Activated CD4-positive, alpha-beta T cell treated with anti-CD3 and anti-CD28 coated beads, Interleukin-2, amount 50 U/mL, for 4 hours (primary cell): ENCODE measurements around the gene EBP.
"Not testable (repeated sequence)": the region's sequence is repeated elsewhere in the genome, so short reads cannot be mapped to it uniquely, and the experiment has no call there.

Source experiments
- DNase-seq, 2 experiments: peaks; one replicate each; pipeline ENCODE4 v3.0.0-alpha.2; 2020

The EBP gene

DNA sequence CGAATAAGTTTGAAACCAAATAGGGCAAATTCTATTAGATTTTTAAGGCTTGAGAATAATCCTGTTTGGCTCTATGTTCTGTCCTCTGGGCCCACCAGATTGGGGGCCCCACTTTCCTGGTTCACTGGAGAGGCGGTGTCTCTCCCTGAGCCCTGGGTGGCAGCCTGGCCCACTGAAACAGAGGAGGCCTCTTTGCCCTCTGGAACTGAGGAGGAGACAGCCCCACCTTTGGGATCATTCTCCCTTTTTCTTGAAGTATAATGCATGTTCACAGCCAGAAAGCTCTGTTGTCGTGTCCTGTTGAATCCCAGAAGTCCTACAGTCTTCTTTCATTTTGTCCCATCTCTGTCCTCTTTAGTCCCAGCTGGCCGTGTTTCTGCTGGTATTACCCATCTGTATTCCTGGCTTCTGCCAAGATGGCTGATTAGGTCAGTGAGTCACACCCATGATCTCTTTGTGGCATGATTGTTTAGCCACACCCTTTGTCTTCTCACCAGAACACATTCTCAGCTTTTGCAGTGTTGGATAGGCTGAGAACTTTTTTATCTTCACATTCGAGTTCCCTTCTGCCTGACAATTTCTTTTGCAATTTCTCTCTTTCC, 9.9 kb downstream of the EBP start:
- DNase-seq = no peak

DNA sequence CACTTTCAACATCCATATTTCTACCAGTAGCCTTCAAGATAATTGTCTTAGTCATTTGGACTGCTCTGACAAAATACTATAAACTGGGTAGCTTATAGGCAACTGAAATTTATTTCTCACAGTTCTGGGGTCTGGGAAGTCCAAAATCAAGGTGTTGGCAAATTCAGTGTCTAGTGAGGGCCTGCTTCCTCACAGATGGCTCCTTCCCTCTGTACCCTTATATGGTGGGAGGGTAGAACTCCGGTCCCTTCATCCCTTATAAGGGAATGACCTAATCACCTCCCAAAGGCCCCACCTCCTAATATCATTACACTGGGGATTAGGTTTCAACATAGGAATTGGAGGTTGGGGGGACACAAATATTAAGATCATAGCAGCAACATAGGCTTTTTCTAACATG, 10.6 kb downstream of the EBP start:
- no peak for DNase-seq

DNA sequence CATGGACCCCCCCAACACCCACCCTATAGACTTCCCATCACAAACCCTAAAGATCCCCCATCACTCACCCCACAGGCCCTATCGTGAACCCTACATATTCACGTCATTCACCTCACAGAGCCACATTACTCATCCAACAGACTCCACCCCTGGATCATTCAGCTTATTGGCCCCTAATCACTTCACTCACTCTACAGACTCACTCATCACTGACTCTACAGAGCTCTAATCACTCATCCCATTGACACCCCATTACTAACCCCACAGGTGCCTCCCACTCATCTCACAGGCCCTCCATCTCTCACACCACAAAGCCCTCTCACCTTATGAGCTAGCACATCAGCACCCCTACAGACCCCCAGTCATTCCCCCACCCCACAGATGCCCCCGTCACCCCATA, 11.6 kb downstream of the EBP start:
- DNase-seq = no peak

DNA sequence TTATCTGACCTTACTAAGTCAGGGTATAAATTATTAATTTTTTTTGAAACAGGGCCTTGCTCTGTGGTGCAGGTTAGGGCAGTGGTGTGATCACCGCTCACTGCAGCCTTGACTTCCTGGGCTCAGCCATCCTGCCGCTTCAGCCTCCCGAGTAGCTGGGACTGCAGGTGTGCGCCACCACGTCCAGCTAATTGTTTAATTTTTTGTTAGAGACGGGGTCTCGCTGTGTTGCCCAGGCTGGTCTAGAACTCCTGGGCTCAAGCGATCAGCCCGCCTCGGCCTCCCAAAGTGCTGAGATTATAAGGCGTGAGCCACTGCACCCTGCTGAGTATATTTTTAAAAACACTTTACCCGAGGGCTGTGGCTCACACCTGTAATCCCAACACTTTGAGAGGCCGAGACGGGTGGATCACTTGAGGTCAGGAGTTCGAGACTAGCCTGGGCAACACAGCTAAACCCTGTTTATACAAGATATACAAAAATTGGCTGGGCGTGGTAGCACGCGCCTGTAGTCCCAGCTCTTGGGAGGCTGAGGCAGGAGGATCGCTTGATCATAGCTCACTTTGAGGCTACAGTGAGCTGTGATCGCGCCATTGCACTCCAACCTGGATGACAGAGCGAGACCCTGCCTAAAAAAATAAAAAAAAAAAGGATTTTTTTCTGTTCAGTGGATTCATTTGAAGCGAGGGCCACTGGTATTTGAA, 17.2 kb downstream of the EBP start:
- no peak for DNase-seq

DNA sequence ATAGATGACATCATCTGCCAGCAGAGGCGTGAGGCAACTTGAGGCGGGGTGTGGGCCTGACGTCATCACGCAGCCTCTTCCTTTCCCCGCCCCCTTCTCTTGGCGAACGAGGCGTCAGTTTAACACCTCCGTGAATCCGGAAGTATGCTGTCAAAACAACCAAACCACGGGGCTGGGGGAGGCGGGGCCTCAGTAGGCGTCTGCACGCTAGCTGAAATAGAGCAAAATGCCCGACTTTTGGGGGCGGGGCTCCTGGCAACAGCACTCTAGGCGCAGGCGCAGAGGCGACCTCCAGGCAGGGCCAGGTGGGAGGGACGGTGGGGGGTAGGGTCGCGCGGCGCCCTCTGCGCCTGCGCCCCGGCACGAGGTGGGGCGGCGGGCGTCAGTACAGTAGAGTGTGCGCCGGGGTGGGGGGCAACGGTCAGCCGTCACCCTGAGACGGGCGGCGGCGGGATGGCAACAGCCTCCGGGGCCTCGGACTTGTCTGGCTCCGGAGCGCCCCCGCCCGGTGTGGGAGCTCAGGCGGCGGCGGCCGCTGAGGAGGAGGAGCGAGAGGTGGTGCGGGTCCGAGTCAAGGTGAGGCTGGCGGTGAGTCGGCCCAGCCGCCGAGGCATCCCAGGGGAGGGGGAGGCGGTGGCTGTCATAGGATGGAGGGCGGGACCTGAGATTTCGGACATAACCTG, 17.9 kb downstream of the EBP start, which contains the start of gene TBC1D25:
TBC1D25 (plus strand) TSS at position 370 of the 683 bp plus-strand sequence; CDS start at position 454, 84 bp downstream.
- peak; percentile 96 to 97 for DNase-seq

DNA sequence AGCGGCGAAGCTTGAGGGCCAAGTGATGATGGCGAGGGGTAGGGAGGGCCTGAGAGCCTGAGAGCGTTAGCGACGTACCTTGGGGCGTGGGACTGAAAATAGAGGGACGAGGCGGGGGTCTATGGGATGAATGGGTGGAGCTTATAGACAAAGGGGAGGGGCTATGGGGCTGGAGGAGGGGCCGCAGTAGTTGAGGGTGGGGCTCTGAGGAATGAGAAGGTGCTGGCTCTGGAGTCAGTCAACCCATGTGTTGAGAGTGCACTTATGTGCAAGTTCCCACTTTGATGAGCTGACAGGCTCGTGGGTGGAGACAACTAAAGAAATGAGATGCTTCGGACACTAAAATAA, 18.4 kb downstream of the EBP start:
- peak; percentile 49 to 53 for DNase-seq

DNA sequence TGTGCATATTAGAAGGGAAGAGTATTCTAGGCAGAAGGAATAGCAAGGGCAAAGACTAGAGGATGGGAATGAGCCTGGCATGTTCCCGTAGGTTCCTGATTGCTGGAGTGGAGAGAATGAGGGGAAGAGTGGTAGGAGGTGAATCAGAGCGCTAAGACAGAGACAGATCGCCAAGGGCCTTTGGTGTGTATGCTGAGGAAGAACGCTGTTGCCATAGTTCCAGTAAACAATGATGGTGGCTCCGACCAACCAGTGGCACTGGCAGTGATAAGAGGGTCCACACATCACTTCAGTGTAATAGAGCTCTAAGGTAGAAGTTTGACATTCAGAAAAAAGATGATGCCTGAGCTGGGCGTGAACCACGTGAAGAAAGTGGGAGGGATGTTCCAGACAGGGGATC, 18.9 kb downstream of the EBP start:
- no peak for DNase-seq

DNA sequence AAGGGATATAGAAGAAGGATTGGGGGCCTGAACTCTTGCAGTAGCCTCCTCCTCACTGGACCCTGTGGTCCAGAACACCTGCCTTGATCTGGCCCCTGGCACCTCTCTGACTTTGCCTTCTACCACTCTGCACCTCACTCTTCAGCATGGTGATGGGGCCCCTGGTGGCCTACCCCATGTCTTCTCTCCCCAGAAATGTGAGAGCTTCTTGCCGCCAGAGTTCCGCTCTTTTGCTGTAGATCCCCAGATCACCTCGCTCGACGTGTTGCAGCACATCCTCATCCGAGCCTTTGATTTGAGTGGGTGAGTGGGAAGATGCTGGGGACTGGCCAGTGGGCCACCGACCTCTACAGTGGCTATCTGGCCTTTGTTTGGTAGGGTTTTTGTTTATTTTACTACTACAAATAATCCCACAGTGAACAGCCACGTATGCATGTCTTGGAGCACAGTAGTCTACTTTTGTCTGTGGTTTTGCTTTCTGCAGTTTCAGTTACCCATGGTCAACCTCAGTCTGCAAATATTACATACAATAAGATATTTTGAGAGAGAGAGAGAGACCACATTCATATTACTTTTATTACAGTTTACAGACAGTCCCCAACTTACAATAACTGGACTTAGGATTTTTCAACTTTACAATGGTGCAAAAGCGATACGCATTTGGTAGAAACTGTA, 19.7 kb downstream of the EBP start:
- DNase-seq = no peak

DNA sequence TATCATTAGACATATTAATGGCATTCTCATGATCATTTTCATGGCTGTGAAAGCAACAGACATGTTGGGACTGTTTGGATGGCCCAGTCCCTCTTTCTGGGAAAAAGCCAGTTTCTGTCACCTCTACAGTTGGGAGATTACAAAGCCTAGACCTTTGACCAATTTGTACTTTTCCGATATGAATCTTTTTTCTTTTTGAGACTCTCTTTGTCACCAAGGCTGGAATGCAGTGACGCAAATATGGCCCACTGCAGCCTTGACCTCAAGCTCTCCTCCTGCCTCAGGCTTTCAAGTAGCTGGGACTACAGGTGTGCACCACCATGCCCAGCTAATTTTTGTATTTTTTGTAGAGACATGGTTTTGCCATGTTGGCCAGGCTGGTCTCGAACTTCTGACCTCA, 27.3 kb downstream of the EBP start:
- DNase-seq = no peak

DNA sequence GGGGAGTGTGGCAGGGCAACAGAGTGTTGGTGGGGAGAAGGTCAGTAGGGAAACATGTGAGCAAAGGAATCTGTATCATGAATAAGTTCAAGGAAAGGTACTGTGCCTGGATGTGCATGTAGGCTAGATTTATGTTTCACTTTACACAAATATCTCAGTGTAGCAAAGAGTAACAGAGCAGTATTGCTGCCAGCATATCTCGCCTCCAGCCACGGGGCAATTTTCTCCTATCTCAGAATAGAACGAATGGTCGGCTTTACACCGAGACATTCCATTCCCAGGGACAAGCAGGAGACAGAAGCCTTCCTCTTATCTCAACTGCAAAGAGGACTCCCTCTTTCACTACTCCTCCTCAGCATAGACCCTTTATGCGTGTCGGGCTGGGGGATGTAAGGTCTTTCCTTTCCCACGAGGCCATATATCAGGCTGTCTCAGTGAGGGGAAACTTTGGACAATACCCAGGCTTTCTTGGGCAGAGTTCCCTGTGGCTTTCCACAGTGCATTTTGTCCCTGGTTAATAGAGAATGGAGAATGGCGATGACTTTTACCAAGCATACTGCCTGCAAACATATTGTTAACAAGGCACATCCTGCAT, 34.2 kb downstream of the EBP start:
- DNase-seq = not testable (repeated sequence)

DNA sequence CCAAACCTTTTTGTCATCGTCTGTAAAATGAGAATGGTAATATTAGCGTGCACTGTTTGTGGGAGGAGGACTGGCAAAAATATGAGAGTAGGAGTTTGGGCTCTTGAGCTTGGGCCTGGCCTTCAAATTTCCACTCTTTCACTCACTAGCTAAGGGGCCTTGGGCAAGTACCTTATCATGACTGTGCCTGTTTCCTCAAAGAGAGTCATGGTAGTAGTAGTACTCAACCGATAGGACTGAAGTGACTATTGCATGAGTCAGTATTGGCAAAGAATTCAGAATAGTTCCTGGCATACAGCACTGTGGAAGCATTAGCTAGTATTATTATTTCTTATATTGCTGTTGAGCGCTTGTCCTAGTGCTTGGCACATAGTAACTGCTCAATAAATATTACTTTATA, 36.7 kb downstream of the EBP start:
- no peak for DNase-seq

DNA sequence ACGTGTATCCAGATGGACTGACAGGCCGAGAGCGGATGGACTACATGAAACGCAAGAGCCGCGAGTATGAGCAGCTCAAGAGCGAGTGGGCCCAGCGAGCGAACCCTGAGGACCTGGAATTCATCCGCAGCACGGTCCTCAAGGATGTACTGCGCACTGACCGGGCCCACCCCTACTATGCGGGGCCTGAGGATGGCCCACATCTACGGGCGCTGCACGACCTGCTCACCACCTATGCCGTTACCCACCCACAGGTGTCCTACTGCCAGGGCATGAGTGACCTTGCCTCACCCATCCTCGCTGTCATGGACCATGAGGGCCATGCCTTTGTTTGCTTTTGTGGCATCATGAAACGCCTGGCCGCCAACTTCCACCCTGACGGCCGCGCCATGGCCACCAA, 38.0 kb downstream of the EBP start:
- DNase-seq = no peak

DNA sequence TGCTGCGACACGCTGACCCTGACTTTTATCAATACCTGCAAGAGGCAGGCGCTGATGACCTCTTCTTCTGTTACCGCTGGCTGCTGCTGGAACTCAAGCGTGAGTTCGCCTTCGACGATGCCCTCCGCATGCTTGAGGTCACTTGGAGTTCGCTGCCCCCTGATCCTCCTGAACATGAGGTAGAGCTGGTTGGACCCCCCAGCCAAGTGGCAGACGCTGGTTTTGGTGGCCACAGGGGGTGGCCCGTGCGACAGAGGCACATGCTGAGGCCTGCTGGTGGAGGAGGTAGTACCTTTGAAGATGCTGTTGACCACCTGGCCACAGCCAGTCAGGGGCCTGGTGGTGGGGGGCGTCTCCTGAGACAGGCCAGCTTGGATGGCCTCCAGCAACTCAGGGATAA, 38.4 kb downstream of the EBP start:
- DNase-seq = no peak

DNA sequence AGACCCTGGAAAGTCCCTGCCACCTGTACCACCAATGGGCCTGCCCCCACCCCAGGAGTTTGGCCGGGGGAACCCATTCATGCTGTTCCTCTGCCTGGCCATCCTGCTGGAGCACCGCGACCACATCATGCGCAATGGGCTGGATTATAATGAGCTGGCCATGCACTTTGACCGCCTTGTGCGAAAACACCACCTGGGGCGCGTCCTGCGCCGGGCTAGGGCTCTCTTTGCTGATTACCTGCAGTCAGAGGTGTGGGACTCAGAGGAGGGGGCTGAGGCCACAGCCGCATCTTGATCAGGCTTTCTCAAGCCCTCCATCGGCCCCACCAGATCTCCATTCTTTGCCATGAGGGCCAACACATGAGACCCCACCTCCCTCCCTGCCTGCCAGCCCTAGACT, 39.1 kb downstream of the EBP start:
- DNase-seq = no peak

DNA sequence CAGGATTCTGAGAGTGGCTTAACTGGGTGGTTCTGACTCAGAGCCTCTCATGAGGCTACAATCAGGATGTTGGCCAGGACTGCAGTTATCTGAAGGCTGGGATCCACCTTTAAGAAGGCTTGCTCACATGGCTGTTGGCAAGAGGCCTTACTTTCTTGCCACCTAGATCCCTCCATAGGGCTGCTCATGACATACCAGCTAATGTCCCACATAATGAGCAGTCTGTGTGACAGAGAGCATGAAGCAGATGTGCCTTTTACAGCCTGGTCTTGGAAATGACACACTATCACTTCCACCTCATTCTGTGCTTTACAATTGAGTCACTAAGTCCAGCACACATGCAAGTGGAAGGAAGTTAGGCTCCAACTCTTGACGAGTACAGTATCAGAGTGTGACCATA, 48.4 kb downstream of the EBP start:
- no peak for DNase-seq

DNA sequence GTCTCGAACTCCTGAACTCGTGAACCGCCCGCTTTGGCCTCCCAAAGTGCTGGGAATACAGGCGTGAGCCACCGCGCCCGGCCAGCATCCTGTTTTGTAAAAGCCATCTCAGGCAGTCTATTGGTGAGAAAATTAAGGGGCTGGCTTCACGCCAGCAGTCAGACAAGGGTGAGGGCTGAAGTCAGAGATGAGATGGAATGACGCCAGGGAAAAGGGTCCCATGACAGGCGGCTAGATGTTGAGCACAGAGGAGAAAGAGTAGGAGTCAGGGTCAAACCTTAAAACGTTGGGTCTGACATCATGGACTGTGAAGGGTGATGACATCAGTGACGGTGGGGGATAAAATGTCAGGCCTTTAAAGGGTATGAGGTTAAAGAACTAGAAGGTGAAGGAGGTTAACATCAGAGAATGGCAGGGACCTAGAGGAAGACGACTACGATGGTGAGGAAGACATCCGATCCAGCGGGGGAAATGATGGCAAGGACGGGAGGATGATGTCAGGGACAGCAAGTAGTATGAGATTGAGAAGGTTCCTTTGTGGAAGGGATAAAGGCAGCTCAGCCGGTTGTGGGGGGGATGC, 52.2 kb downstream of the EBP start:
- peak; percentile 3 to 7 for DNase-seq

DNA sequence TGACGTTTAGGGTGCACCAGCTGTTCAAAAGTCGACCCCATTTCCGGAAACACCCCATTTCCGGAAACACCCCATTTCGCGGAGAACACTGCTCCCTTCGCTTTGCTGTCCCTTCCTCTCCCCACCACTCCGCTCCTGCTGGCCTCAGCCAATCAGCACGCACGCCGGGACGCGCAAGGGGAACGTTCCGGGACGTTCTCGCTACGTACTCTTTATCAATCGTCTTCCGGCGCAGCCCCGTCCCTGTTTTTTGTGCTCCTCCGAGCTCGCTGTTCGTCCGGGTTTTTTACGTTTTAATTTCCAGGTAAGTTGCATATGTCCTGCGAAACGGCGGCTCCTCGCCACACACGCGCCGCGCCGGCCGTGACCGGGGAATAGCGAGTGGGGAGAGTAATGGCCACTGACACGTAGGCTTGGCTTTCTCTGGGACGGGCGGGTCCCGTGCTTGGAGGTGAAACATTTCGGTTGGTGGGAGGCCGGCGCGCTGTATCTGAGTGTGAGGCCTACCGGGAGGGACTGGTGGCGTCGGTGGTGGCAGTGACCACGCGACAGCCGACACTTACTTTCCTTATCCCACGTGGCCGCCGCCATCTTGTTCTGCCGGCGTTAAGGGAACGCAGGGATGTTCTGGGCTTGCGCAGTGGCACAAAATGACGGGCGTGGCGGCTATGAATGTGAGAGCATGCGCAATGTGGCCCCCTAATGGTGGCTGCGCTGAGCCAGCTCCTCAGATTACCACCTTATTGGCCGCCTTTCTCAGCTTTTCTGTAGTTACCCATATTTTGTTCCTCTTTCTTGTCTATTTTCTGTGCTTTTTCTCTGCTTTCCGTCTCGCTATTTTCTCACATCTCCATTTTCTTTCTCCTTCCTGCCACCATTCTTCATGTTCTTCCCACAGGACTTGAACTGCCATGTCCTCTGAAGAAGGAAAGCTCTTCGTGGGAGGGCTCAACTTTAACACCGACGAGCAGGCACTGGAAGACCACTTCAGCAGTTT, 53.0 kb downstream of the EBP start, which contains the start of gene RBM3:
RBM3 (plus strand) TSS at position 215 of the 997 bp plus-strand sequence; CDS start at position 912, 697 bp downstream.
- DNase-seq = peak; percentile 87 to 88

DNA sequence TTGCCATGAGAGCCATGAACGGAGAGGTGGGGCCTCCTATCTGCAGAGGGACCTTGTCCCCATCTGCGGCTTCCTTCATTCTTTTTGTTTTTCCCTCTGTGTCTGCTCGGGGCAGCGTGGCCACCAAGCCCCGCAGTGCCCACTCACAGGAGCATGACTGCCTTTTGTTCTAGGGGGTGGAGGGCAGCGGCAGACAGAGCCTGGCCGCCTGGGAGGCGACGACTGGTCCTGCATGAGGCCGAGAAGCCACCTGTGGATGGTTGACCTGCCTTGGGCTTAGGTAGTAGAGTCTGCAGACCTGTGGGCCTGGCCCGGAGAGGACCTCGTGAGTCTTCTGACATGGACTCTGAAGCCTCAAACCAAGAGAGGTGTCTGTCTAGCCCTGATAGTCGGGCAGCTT, 54.0 kb downstream of the EBP start:
- DNase-seq = no peak

DNA sequence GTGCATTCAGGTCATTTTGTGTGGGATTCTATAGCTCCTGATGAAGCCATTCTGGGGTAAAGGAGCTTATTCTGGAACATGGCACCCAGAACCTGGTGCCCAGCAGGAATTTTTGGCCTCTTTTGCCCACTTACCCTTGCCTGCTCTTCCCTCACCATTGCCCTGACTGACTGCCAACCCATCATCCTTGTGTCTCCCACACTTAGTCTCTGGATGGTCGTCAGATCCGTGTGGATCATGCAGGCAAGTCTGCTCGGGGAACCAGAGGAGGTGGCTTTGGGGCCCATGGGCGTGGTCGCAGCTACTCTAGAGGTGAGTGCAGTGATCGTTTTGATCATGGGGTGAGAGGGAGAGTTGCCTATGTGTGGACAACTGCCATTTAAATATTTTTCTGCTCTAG, 54.5 kb downstream of the EBP start:
- no peak for DNase-seq
